PFSK-1 (cell line): ENCODE measurements around the gene SARDH.

Source experiments
- POLR2AphosphoS5 ChIP-seq: IDR thresholded peaks from 2 replicates; pipeline ENCODE4 v1.6.1; 2012; ENCODE audit warnings: low read depth, mild to moderate bottlenecking, control low read depth, low read length, moderate library complexity
- SIN3A ChIP-seq: IDR thresholded peaks from 2 replicates; pipeline ENCODE4 v1.6.1; 2012; ENCODE audit warnings: mild to moderate bottlenecking, low read length, moderate library complexity, borderline replicate concordance; ENCODE audit not compliant: insufficient read depth
- TAF1 ChIP-seq: IDR thresholded peaks from 2 replicates; pipeline ENCODE4 v1.6.1; 2012; ENCODE audit warnings: low read length, control low read depth, borderline replicate concordance; ENCODE audit not compliant: insufficient read depth

DNA sequence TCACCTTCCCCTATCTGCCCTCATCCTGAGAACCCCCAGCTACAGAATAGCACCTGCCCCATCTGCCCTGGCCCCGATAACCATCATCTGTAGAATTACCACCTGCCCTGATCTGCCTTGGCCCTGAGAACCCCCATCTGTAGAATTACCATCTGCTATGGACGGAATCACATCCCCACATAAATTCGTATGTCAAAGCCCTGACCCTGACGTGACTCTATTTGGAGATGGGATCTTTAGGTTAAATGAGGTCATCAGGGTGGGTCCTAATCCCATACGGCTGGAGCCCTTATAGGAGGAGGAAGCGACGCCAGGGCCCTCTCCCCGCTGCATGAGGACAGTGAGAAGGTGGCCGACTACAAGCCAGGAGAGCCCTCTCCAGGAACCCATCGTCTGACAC is 32.6 kb downstream of the SARDH start:
- TF ChIP-seq SIN3A = no peak
- TF ChIP-seq POLR2AphosphoS5 = no peak
- no peak for TF ChIP-seq TAF1
